Cardiac muscle cell (in vitro differentiated cells and primary cell): Measurements from ENCODE around the gene HECW1. TPM values are rescaled to one million over a fixed set of nuclear protein-coding genes. Genes with fewer than 3 reads are reported as not detected.
"Not testable (repeated sequence)": the region's sequence is repeated elsewhere in the genome, so short reads cannot be mapped to it uniquely, and the experiment has no call there.

Experiments used
- DNase-seq, 2 donors: peaks; one replicate each; pipeline versions ENCODE4 v3.0.0 to v3.0.0-alpha.2; 2010 to 2017; ENCODE audit warnings: low read depth in 1 of 2, low spot score in 1 of 2
- H3K27ac ChIP-seq: fragments of 200-600 bp; sonication (generic); 2 replicates; pipeline ENCODE4 v1.5.1; 2016
- H3K27me3 ChIP-seq: fragments of 200-600 bp; sonication (generic); 2 replicates; pipeline ENCODE4 v1.6.0; 2016; ENCODE audit warnings: control low read depth
- H3K36me3 ChIP-seq: fragments of 200-600 bp; sonication (generic); 2 replicates; pipeline ENCODE4 v1.5.1; 2016; ENCODE audit warnings: control low read depth
- H3K4me1 ChIP-seq: fragments of 200-600 bp; sonication (generic); 2 replicates; pipeline ENCODE4 v1.8.1; 2017; ENCODE audit warnings: low read depth, mild to moderate bottlenecking, mixed run types
- H3K4me3 ChIP-seq: fragments of 200-600 bp; sonication (generic); 2 replicates; pipeline ENCODE4 v1.5.1; 2016; ENCODE audit warnings: mild to moderate bottlenecking
- H3K9me3 ChIP-seq: fragments of 200-600 bp; sonication (generic); 2 replicates; pipeline ENCODE4 v1.5.1; 2017; ENCODE audit warnings: low read depth, mild to moderate bottlenecking, control low read depth
- CTCF ChIP-seq: IDR thresholded peaks from 2 replicates; pipeline ENCODE4 v1.5.1; 2012; ENCODE audit warnings: low read depth, mild to moderate bottlenecking, low read length
- polyA plus RNA-seq: library from polyadenylated mRNA; unstranded; fragments of >200 nt; fragmentation: Nextera tagmentation; extraction: Ambion mirVana; gene quantifications from 2 replicates; pipeline ENCODE4 v1.2.1, GENCODE V29; 2016
- total RNA-seq: library from RNA; depleted of rRNA; stranded (reverse); fragments of >200 nt; gene quantifications from 2 replicates; pipeline ENCODE4 v1.2.3, GENCODE V29; 2016

Gene HECW1
- total and polyA plus RNA-seq, 2 experiments from 2014 or later, result 0.06 to 0.13 TPM

- no peak overlapping the region for H3K4me3 ChIP-seq
- no peaks in the 10 kb centered on the region for H3K27me3 ChIP-seq
- peaks cover 12% of the 10 kb centered on the region for H3K36me3 ChIP-seq
- TF ChIP-seq CTCF, result no peak
- H3K9me3 ChIP-seq, result no peaks in the 10 kb centered on the region
- DNase-seq, result no peak
- H3K4me1 ChIP-seq, result no peaks in the 10 kb centered on the region
- H3K27ac ChIP-seq, result no peak overlapping the region
Observed at GRCh38 chr7:43594020-43594419, 481.6 kb downstream of the HECW1 start.

- DNase-seq, H3K9me3 ChIP-seq, H3K4me3 ChIP-seq, H3K27ac ChIP-seq, H3K27me3 ChIP-seq, H3K4me1 ChIP-seq: not testable (repeated sequence)
- H3K36me3 ChIP-seq, result peaks cover 24% of the 10 kb centered on the region
Observed at GRCh38 chr7:43596426-43596825, 484.0 kb downstream of the HECW1 start.

GRCh38 chr7:43600056-43600455 lies 487.6 kb downstream of the HECW1 start:
- H3K27me3 ChIP-seq, result no peaks in the 10 kb centered on the region
- H3K27ac ChIP-seq, result no peak overlapping the region
- no peaks in the 10 kb centered on the region for H3K4me1 ChIP-seq
- no peaks in the 10 kb centered on the region for H3K9me3 ChIP-seq
- H3K36me3 ChIP-seq, result peaks cover 25% of the 10 kb centered on the region
- TF ChIP-seq CTCF, result no peak
- H3K4me3 ChIP-seq, result no peak overlapping the region
- DNase-seq, result no peak

GRCh38 chr7:43602256-43602655 lies 489.8 kb downstream of the HECW1 start:
- no peak for DNase-seq
- no peak for TF ChIP-seq CTCF
- Histone ChIP-seq H3K4me1 (no peaks in the 10 kb centered on the region), H3K36me3 (peaks cover 16% of the 10 kb centered on the region), H3K4me3 (no peak overlapping the region), H3K27ac (no peak overlapping the region), H3K9me3 (no peaks in the 10 kb centered on the region), H3K27me3 (no peaks in the 10 kb centered on the region)

- no peaks in the 10 kb centered on the region for H3K27me3 ChIP-seq
- no peaks in the 10 kb centered on the region for H3K9me3 ChIP-seq
- no peak overlapping the region for H3K4me3 ChIP-seq
- peaks cover 20% of the 10 kb centered on the region for H3K36me3 ChIP-seq
- no peak overlapping the region for H3K27ac ChIP-seq
- DNase-seq, result no peak
- no peaks in the 10 kb centered on the region for H3K4me1 ChIP-seq
- TF ChIP-seq CTCF, result no peak
Observed at GRCh38 chr7:43604251-43604650, 491.8 kb downstream of the HECW1 start.

- H3K36me3 ChIP-seq, result peaks cover 11% of the 10 kb centered on the region
Observed at GRCh38 chr7:43609097-43609496, 496.6 kb downstream of the HECW1 start.

More at GRCh38 chr7:43609097-43609496, 496.6 kb downstream of the HECW1 start:
- no peak for DNase-seq
- H3K4me1 ChIP-seq, result no peaks in the 10 kb centered on the region
- no peak overlapping the region for H3K4me3 ChIP-seq
- no peak overlapping the region for H3K27ac ChIP-seq
- TF ChIP-seq CTCF, result no peak
- H3K27me3 ChIP-seq, result no peaks in the 10 kb centered on the region
- H3K9me3 ChIP-seq, result no peaks in the 10 kb centered on the region
